Measurements from ENCODE around the gene DLK1. TPM values are rescaled to one million over a fixed set of nuclear protein-coding genes. Genes with fewer than 3 reads are reported as not detected.

Gene DLK1
- total RNA-seq, 4 donors from 2014 or later = not detected

DNA sequence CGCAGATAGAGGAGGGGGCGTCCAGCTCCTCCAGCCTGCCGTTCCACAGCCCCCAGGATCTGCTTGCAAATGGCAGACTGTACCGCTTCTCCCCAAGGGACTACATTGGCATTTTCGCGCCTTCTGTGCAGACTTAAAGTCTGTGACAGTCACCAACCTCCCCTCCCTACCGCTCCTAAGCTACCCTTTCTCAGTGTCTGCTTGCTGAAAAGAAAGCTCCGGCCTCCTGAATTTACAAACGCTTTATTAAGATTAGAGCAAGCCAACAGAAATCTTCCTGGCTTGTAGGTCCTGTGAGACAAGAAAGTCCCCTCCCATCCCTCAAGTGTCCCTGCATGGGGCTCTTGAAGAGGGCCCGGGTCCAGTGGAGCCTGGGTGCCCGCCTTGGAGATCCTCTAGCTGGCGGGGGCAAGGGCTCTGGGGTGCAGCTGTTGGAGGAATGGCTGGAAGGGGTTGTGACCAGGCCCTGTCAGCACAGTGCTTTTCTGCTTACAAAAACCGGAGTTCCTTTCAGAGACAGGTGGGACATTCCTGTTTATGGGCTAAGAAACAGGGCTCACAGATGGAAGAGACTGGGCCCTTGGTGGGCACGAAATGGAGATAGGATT, 2.8 kb upstream of the DLK1 start:
- intact Hi-C loops (cut with DNase I; ENCODE audit: low total_unique reads) = no loop called here
- H3K4me3 ChIP-seq (ENCODE audit: low read depth, poor library complexity, severe bottlenecking) = no peak overlapping the region
- no peak for DNase-seq (ENCODE audit: low spot score in 2 of 2)
- TF ChIP-seq, protein P1, sequence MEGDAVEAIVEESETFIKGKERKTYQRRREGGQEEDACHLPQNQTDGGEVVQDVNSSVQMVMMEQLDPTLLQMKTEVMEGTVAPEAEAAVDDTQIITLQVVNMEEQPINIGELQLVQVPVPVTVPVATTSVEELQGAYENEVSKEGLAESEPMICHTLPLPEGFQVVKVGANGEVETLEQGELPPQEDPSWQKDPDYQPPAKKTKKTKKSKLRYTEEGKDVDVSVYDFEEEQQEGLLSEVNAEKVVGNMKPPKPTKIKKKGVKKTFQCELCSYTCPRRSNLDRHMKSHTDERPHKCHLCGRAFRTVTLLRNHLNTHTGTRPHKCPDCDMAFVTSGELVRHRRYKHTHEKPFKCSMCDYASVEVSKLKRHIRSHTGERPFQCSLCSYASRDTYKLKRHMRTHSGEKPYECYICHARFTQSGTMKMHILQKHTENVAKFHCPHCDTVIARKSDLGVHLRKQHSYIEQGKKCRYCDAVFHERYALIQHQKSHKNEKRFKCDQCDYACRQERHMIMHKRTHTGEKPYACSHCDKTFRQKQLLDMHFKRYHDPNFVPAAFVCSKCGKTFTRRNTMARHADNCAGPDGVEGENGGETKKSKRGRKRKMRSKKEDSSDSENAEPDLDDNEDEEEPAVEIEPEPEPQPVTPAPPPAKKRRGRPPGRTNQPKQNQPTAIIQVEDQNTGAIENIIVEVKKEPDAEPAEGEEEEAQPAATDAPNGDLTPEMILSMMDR (IDR thresholded peaks at IDR 0.05) = no peak
- no peak for TF ChIP-seq POLR2A (IDR thresholded peaks at IDR 0.05)
- WGBS, 2 donors = 73% methylated on average over 13 to 14 of the region's 14 CpGs

DNA sequence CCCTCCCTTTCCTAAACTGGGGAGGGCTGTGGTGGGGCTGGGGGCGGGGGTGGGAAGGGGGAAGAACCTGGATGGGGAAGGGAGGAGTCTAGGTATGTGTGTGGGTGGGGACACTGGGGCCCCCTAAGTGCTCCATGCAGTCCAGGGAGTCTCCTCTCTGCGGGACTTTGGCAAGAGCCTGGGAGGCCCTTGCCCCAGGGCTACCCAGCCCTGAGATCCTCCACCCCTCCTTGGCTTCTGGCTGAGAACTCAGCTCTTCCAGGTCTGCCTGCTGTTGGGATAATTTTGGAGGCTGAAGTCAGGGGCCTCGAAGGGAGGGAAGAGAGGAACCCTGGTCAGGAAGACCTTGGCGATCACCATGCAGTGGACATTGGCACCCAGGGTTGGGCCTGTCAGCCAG, 2.2 kb upstream of the DLK1 start:
- DNase-seq (ENCODE audit: low spot score in 2 of 2) = no peak
- no peak overlapping the region for H3K4me3 ChIP-seq (ENCODE audit: low read depth, poor library complexity, severe bottlenecking)
- WGBS, 2 donors = 59 to 73% methylated on average over 3 to 4 of the region's 4 CpGs
- TF ChIP-seq, protein P1 (IDR thresholded peaks at IDR 0.05) = no peak
- no peak for TF ChIP-seq POLR2A (IDR thresholded peaks at IDR 0.05)
- intact Hi-C loops (cut with DNase I; ENCODE audit: low total_unique reads) = no loop called here

DNA sequence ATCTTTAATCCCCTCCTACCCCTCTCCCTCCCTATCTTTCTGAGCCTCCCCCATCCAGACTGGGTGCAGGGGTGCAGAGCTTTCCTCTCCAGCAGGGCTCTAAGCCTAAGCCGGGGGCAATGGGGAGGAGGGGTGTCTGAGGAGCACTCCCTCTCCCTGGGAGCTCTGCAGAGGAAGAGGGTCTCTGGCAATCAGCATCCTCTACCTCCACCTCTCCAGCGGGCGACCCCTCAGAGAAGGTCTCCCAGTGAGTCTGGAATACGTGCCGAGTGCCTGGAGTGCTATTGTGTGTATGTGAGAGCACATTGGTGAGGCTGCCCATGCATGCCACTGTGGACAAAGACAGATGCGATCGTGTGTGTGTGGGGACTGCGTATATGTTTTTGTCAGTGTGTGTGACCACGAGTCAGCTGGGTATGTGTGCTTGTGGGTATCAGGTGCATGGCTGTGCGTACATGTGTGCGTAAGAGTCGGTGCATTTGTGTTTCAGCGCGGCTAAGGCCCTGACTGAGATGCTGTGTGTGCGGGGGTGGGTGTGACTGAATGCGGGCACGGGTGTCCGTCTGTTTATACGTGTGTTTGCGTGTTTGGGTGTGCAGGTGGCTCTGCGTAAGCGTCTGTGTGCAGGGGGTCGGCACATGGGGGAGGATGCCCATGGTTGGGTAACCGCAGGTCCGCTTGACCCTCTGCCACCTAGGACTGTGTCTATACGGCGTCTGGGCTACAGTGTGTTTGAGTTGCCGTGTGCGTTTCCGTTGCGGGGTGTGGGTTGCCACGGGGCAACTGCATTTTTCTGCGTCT, 905 bp upstream of the DLK1 start:
- intact Hi-C loops (cut with DNase I; ENCODE audit: low total_unique reads) = no loop called here
- DNase-seq (ENCODE audit: low spot score in 2 of 2) = no peak
- H3K4me3 ChIP-seq (ENCODE audit: low read depth, poor library complexity, severe bottlenecking) = no peak overlapping the region
- TF ChIP-seq, protein P1 (IDR thresholded peaks at IDR 0.05) = no peak
- no peak for TF ChIP-seq POLR2A (IDR thresholded peaks at IDR 0.05)
- WGBS, 2 donors = 86 to 87% methylated on average over 33 of the region's 33 CpGs

DNA sequence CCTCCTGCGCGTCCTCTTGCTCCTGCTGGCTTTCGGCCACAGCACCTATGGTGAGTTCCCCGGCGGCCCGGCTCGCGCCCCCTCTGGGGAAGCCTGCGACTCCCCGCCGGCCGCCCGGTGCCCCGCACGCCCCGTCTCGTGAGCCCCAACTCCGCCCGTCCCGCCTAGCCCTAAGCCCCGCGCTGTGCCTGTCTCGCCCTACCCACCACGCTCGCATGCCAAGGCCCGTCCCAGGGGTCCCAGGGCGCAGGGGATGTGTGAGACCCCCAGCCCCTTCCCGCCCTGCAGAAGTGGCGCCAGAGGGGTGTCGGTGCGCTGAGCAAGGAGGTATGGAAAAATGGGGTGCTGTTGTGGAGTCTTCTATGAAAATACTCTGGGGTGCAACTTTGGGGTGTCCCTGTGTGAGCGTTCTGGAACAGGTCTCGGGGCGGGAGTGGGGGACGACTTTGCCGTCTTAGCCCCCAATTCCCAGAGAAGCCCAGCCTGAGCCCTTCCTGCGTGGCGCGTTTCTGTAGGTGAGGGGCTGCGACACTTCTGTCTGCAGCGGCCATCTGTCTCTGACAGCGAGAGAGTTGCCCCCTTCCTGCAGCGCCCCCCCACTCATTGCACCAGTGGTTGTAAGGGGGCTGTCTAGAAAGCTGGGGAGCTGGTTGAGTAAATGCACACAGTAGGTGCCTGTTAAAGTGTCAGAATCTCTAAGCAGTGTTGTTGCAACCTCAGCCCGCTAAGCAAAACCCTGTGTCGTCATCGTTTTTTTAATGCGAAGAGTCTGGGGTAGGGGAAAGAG, 587 bp downstream of the DLK1 start:
- H3K4me3 ChIP-seq (ENCODE audit: low read depth, poor library complexity, severe bottlenecking) = no peak overlapping the region
- DNase-seq (ENCODE audit: low spot score in 2 of 2) = no peak
- 12 to 14% methylated on average over 37 to 38 of the region's 47 CpGs for WGBS, 2 donors
- TF ChIP-seq, protein P1 (IDR thresholded peaks at IDR 0.05) = no peak
- no peak for TF ChIP-seq POLR2A (IDR thresholded peaks at IDR 0.05)
- intact Hi-C loops (cut with DNase I; ENCODE audit: low total_unique reads) = no loop called here

DNA sequence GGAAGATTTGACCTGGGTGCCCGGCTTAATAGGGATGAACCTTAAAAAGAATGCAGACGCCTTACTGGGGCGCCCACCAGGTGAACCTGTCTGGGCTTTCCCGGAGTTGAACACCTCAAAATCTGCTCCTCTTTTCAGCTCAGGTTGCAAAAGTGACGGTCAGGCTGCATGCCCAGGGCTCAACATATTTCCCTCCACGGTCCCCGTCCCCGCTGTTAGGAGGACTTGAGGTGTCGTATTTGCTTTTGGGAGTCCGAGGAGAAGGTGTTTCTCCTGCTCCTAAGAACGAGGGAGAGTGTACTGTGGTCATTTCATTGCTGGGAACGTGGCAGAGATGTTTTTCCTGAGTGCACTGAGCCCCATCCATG, 1.2 kb downstream of the DLK1 start:
- WGBS, 2 donors = 39% methylated on average over 12 of the region's 12 CpGs
- TF ChIP-seq, protein P1 (IDR thresholded peaks at IDR 0.05) = no peak
- TF ChIP-seq POLR2A (IDR thresholded peaks at IDR 0.05) = no peak
- DNase-seq (ENCODE audit: low spot score in 2 of 2) = no peak
- no peak overlapping the region for H3K4me3 ChIP-seq (ENCODE audit: low read depth, poor library complexity, severe bottlenecking)
- intact Hi-C loops (cut with DNase I; ENCODE audit: low total_unique reads) = no loop called here

Data from lower leg skin (tissue), 4 donors.